Panc1 (cell line): ENCODE data around the gene PIK3R4. TPM values are rescaled to one million over a fixed set of nuclear protein-coding genes. Genes with fewer than 3 reads are reported as not detected.

Experiments used
- ATAC-seq: fragments of 200-7000 bp; cut with Tn5 transposase; 2 replicates; pipeline ENCODE4 v1.9.1; 2020; ENCODE audit warnings: mild to moderate bottlenecking, moderate library complexity
- BruUV-seq: library from RNA; stranded (reverse); fragments of 400-500 nt; replicated peaks from 2 replicates; lab custom pipeline; 2021; lab: Mats Ljungman, UMichigan
- CTCF ChIA-PET: fragments of 300-600 bp; sonication (Branson Sonifier 250); formaldehyde crosslinking; loops from one replicate; lab custom pipeline; 2022; ENCODE audit warnings: antibody characterized with exemption; lab: Charles Lee
- POLR2A ChIA-PET: fragments of 300-600 bp; sonication (Branson Sonifier 250); formaldehyde crosslinking; loops from one replicate; lab custom pipeline; 2022; ENCODE audit warnings: antibody characterized with exemption; lab: Charles Lee
- DNase-seq: peaks from one replicate; pipeline ENCODE4 v3.0.0-alpha.2; 2010; ENCODE audit warnings: low read depth, low spot score
- H3K27ac ChIP-seq: 2 replicates; pipeline ENCODE4 v1.5.1; 2011; ENCODE audit warnings: mild to moderate bottlenecking, low read length, inconsistent platforms
- H3K27me3 ChIP-seq: fragments of 200-500 bp; sonication (Bioruptor generic); 2 replicates; pipeline ENCODE4 v1.6.0; 2014; ENCODE audit warnings: low read length, inconsistent platforms; ENCODE audit not compliant: control insufficient read depth, insufficient read depth
- H3K36me3 ChIP-seq: fragments of 200-500 bp; sonication (Bioruptor generic); 2 replicates; pipeline ENCODE4 v1.5.1; 2014; ENCODE audit warnings: inconsistent platforms, mild to moderate bottlenecking, low read length, moderate library complexity; ENCODE audit not compliant: control insufficient read depth, insufficient read depth
- H3K4me1 ChIP-seq: 2 replicates; pipeline ENCODE4 v1.5.1; 2011; ENCODE audit warnings: inconsistent platforms, mild to moderate bottlenecking, low read length, moderate library complexity; ENCODE audit not compliant: control insufficient read depth, insufficient read depth
- H3K4me3 ChIP-seq, 2 experiments: 2 replicates each; pipeline ENCODE4 v1.5.1; 2011 to 2012; ENCODE audit warnings: low read depth in 2 of 2, low read length in 2 of 2, mild to moderate bottlenecking in 2 of 2, inconsistent platforms in 1 of 2, moderate library complexity in 1 of 2
- H3K9me3 ChIP-seq: fragments of 200-500 bp; sonication (Bioruptor generic); 2 replicates; pipeline ENCODE4 v1.5.1; 2014; ENCODE audit warnings: low read depth, mild to moderate bottlenecking, inconsistent platforms, low read length, moderate library complexity; ENCODE audit not compliant: control insufficient read depth, insufficient read depth
- CTCF ChIP-seq: fragments of 450-650 bp; IDR thresholded peaks from 2 replicates; pipeline ENCODE4 v1.5.1; 2017; ENCODE audit warnings: mild to moderate bottlenecking
- POLR2AphosphoS5 ChIP-seq: IDR thresholded peaks from 2 replicates; pipeline ENCODE4 v1.6.1; 2012; ENCODE audit warnings: mild to moderate bottlenecking, low read depth, low read length, moderate library complexity
- REST ChIP-seq, 2 experiments: IDR thresholded peaks; 2 replicates each; pipeline ENCODE4 v1.6.1; 2011 to 2012; ENCODE audit warnings: low read depth in 2 of 2, control low read depth in 1 of 2, low read length in 1 of 2, mild to moderate bottlenecking in 1 of 2, moderate library complexity in 1 of 2; ENCODE audit not compliant: insufficient read depth in 1 of 2
- SIN3A ChIP-seq: IDR thresholded peaks from 2 replicates; pipeline ENCODE4 v1.6.1; 2012; ENCODE audit warnings: low read depth, mild to moderate bottlenecking, low read length, moderate library complexity, borderline replicate concordance; ENCODE audit not compliant: insufficient read depth
- TCF7L2 ChIP-seq: IDR thresholded peaks from 2 replicates; pipeline ENCODE4 v1.6.1; 2011; ENCODE audit warnings: mild to moderate bottlenecking, low read depth, low read length, inconsistent platforms
- in situ Hi-C: cut with HindIII; loops from 2 replicates; pipeline ENCODE4 v1.10.0; 2016; ENCODE audit warnings: low sequenced_read_pairs, low pct_unique_long_range_greater_than_20kb
- intact Hi-C: fragments of 100-400 bp; cut with micrococcal nuclease; formaldehyde crosslinking; loops from one replicate; pipeline ENCODE4 v1.10.0; 2022; ENCODE audit not compliant: unreplicated experiment
- total RNA-seq: library from RNA; stranded (reverse); gene quantifications from one replicate; pipeline ENCODE4 v1.2.1, GENCODE V29; 2021; ENCODE audit not compliant: unreplicated experiment

PIK3R4 gene
- total RNA-seq, 1 experiment from 2014 or later, result 26.1 TPM

- CTCF ChIA-PET, result no interaction called here
- peaks cover 8% of the 10 kb centered on the region; the same call in 1 of the 2 replicates for H3K36me3 ChIP-seq
- intact Hi-C loops, result no loop called here
- TF ChIP-seq CTCF (no peak), REST (IDR thresholded peaks at IDR 0.05; ENCODE audit: insufficient read depth in 1 of 2, low read depth in 2 of 2, low read length in 1 of 2) (no peak), SIN3A (no peak), TCF7L2 (no peak), POLR2AphosphoS5 (no peak)
- no peak overlapping the region for H3K4me3 ChIP-seq
- H3K4me1 ChIP-seq, result no peaks in the 10 kb centered on the region
- DNase-seq, result no peak
- in situ Hi-C loops, result no loop called here
- no peak overlapping the region for H3K27ac ChIP-seq
- no peaks in the 10 kb centered on the region for H3K9me3 ChIP-seq
- POLR2A ChIA-PET, result no interaction called here
- H3K27me3 ChIP-seq, result no peaks in the 10 kb centered on the region
- ATAC-seq, result no peak
- BruUV-seq, result no TSS peak
These were observed 14.8 kb downstream of the PIK3R4 start for GRCh38 chr3:130731817-130732216.

GRCh38 chr3:130729154-130729553 is 17.5 kb downstream of the PIK3R4 start:
- no peaks in the 10 kb centered on the region for H3K9me3 ChIP-seq
- BruUV-seq, result no TSS peak
- ChIA-PET POLR2A (no interaction called here), CTCF (no interaction called here)
- no peaks in the 10 kb centered on the region for H3K4me1 ChIP-seq
- no peak for ATAC-seq
- no peak overlapping the region for H3K4me3 ChIP-seq
- DNase-seq, result no peak
- TF ChIP-seq SIN3A (no peak), POLR2AphosphoS5 (no peak), CTCF (no peak), REST (IDR thresholded peaks at IDR 0.05; ENCODE audit: insufficient read depth in 1 of 2, low read depth in 2 of 2, low read length in 1 of 2) (no peak), TCF7L2 (no peak)
- intact Hi-C loops (no loop called here), in situ Hi-C loops (no loop called here)
- H3K27ac ChIP-seq, result no peak overlapping the region
- H3K27me3 ChIP-seq, result no peaks in the 10 kb centered on the region
- peaks cover 8% of the 10 kb centered on the region; the same call in 1 of the 2 replicates for H3K36me3 ChIP-seq
